Mucosa of descending colon (tissue), 3 donors: ENCODE data around the gene RHOG. TPM values are rescaled to one million over a fixed set of nuclear protein-coding genes. Genes with fewer than 3 reads are reported as not detected.

ENCODE experiments used
- ATAC-seq: fragments of 200-7000 bp; cut with Tn5 transposase; one replicate; pipeline ENCODE4 v1.9.1; 2020; ENCODE audit warnings: mild to moderate bottlenecking, moderate library complexity
- DNase-seq, 3 donors: peaks; one replicate each; pipeline ENCODE4 v3.0.0-alpha.2; 2020
- H3K36me3 ChIP-seq: fragments of 200-600 bp; one replicate; pipeline ENCODE4 v1.8.0; 2021; ENCODE audit warnings: low read depth, mild to moderate bottlenecking
- H3K4me1 ChIP-seq: fragments of 200-600 bp; one replicate; pipeline ENCODE4 v1.8.0; 2021; ENCODE audit warnings: low read depth, mild to moderate bottlenecking
- H3K4me3 ChIP-seq: fragments of 200-600 bp; one replicate; pipeline ENCODE4 v1.8.0; 2021; ENCODE audit warnings: mild to moderate bottlenecking
- H3K9me3 ChIP-seq: fragments of 200-600 bp; one replicate; pipeline ENCODE4 v1.8.0; 2021; ENCODE audit warnings: mild to moderate bottlenecking
- intact Hi-C, 2 donors: fragments of 100-400 bp; cut with DNase I in 1 of 2; cut with micrococcal nuclease in 1 of 2; formaldehyde crosslinking; loops; one replicate each; pipeline versions ENCODE4 v1.11.0 to v1.11.1; 2022; cut with DNase I, micrococcal nuclease
- total RNA-seq, 3 donors: library from RNA; stranded (reverse); fragmentation: NEBNext Ultra II Directional in 2 of 3; extraction: Animal tissue kit (Norgen Biotek cat#: 25700) in 2 of 3; gene quantifications; one replicate each; pipeline versions ENCODE4 v1.2.1 to v1.2.4, GENCODE V29; 2021 to 2023
- TF ChIP-seq, protein P1 (sequence below): fragments of 200-600 bp; IDR thresholded peaks from one replicate; pipeline ENCODE4 v1.8.0; 2022; ENCODE audit warnings: antibody characterized with exemption, mild to moderate bottlenecking
- donor health status: DM: no; HTN: no; CAD: no; lungs with moderate emphysema.
- donor health status: DM: no; HTN: no; CAD: no.
- donor health status: DM: no; HTN: yes; CAD: no.

RHOG gene
- total RNA-seq, 3 donors from 2014 or later, result 62.7 to 77.2 (median 74.1) TPM

GRCh38 chr11:3832816-3833215 is 7.9 kb downstream of the RHOG start:
- Histone ChIP-seq H3K4me3 (no peak overlapping the region), H3K9me3 (no peaks in the 10 kb centered on the region), H3K4me1 (peaks cover 36% of the 10 kb centered on the region), H3K36me3 (no peaks in the 10 kb centered on the region)
- DNase-seq, result no peak
- intact Hi-C loops, result no loop called here
- TF ChIP-seq, protein P1, sequence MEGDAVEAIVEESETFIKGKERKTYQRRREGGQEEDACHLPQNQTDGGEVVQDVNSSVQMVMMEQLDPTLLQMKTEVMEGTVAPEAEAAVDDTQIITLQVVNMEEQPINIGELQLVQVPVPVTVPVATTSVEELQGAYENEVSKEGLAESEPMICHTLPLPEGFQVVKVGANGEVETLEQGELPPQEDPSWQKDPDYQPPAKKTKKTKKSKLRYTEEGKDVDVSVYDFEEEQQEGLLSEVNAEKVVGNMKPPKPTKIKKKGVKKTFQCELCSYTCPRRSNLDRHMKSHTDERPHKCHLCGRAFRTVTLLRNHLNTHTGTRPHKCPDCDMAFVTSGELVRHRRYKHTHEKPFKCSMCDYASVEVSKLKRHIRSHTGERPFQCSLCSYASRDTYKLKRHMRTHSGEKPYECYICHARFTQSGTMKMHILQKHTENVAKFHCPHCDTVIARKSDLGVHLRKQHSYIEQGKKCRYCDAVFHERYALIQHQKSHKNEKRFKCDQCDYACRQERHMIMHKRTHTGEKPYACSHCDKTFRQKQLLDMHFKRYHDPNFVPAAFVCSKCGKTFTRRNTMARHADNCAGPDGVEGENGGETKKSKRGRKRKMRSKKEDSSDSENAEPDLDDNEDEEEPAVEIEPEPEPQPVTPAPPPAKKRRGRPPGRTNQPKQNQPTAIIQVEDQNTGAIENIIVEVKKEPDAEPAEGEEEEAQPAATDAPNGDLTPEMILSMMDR, result no peak
- ATAC-seq, result no peak

- H3K9me3 ChIP-seq, result no peaks in the 10 kb centered on the region
- H3K4me3 ChIP-seq, result no peak overlapping the region
- intact Hi-C loops, result no loop called here
- TF ChIP-seq, protein P1, result no peak
- no peaks in the 10 kb centered on the region for H3K36me3 ChIP-seq
- no peak for DNase-seq
- H3K4me1 ChIP-seq, result peaks cover 32% of the 10 kb centered on the region
- ATAC-seq, result peak; percentile 5
These were observed 9.2 kb downstream of the RHOG start for GRCh38 chr11:3831378-3832239.

GRCh38 chr11:3830730-3831129 is 10.0 kb downstream of the RHOG start:
- no peaks in the 10 kb centered on the region for H3K9me3 ChIP-seq
- H3K4me3 ChIP-seq, result no peak overlapping the region
- DNase-seq (no peak), ATAC-seq (no peak)
- intact Hi-C loops, result no loop called here
- TF ChIP-seq, protein P1, result no peak
- H3K4me1 ChIP-seq, result peaks cover 24% of the 10 kb centered on the region
- H3K36me3 ChIP-seq, result no peaks in the 10 kb centered on the region

GRCh38 chr11:3830088-3830487 is 10.7 kb downstream of the RHOG start:
- peaks cover 18% of the 10 kb centered on the region for H3K4me1 ChIP-seq
- ATAC-seq, result no peak
- TF ChIP-seq, protein P1, result no peak
- no peak for DNase-seq
- intact Hi-C loops, result no loop called here
- H3K4me3 ChIP-seq, result no peak overlapping the region
- no peaks in the 10 kb centered on the region for H3K9me3 ChIP-seq
- H3K36me3 ChIP-seq, result no peaks in the 10 kb centered on the region

DNA sequence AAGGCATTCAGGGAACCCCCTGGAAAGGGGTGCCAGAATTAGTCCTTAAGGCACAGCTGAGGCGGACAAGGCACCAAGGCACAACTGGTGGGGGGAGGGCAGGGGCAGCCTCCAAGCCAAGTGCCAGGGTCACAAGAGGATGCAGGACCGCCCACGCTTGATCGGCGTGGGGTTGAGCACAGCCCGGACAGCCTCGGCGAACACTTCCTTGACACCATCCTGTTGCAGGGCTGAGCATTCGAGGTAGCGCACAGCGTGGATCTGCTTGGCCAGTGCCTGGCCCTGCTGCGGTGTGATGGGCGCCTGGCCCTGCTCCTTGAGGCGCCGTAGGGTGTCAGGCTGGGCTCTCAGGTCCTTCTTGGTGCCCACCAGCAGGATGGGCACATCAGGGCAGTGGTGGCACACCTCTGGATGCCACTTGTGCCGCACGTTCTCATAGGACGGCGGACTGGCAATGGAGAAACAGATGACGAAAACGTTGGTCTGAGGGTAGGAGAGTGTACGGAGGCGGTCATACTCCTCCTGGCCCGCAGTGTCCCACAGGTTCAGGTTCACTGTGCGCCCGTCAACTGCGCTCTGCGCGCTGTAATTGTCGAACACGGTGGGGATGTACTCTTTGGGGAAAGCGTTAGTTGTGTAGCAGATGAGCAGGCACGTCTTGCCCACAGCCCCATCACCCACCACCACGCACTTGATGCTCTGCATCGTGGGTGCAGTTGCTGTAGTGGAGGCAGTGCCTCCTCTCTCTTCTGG is 13.1 kb downstream of the RHOG start:
- no peaks in the 10 kb centered on the region for H3K9me3 ChIP-seq
- DNase-seq, result no peak
- H3K4me3 ChIP-seq, result no peak overlapping the region
- TF ChIP-seq, protein P1, result no peak
- intact Hi-C loops, result no loop called here
- peaks cover 5% of the 10 kb centered on the region for H3K4me1 ChIP-seq
- ATAC-seq, result no peak
- H3K36me3 ChIP-seq, result no peaks in the 10 kb centered on the region
